Astrocyte (in vitro differentiated cells and primary cell): Measurements from ENCODE around the gene BORCS6. TPM values are rescaled to one million over a fixed set of nuclear protein-coding genes. Genes with fewer than 3 reads are reported as not detected.

Experiments
- DNase-seq: peaks from one replicate; pipeline ENCODE4 v3.0.0-alpha.2; 2010; ENCODE audit warnings: low read depth
- FAIRE-seq: peaks from 2 replicates; lab custom pipeline; 2011; peaks lifted over from hg19 to GRCh38; lab: Jason Lieb, UNC
- H2AFZ ChIP-seq: 2 replicates; pipeline ENCODE4 v1.6.0; 2012; ENCODE audit warnings: low read depth, low read length, inconsistent platforms
- H3K27ac ChIP-seq: 2 replicates; pipeline ENCODE4 v1.5.1; 2011; ENCODE audit warnings: low read depth, low read length, inconsistent platforms
- H3K27me3 ChIP-seq: 2 replicates; pipeline ENCODE4 v1.6.0; 2011; ENCODE audit warnings: low read length, inconsistent platforms; ENCODE audit not compliant: insufficient read depth
- H3K36me3 ChIP-seq: 2 replicates; pipeline ENCODE4 v1.5.1; 2011; ENCODE audit warnings: low read length, inconsistent platforms; ENCODE audit not compliant: insufficient read depth
- H3K4me1 ChIP-seq: 2 replicates; pipeline ENCODE4 v1.5.1; 2011; ENCODE audit warnings: low read length, inconsistent platforms; ENCODE audit not compliant: insufficient read depth
- H3K4me2 ChIP-seq: 2 replicates; pipeline ENCODE4 v1.6.0; 2012; ENCODE audit warnings: low read length, inconsistent platforms
- H3K4me3 ChIP-seq: 2 replicates; pipeline ENCODE4 v1.5.1; 2011; ENCODE audit warnings: low read depth, mild to moderate bottlenecking, low read length, inconsistent platforms; ENCODE audit not compliant: insufficient read depth
- H3K79me2 ChIP-seq: 2 replicates; pipeline ENCODE4 v1.6.0; 2012; ENCODE audit warnings: mild to moderate bottlenecking, low read length, inconsistent platforms; ENCODE audit not compliant: insufficient read depth
- H3K9ac ChIP-seq: 2 replicates; pipeline ENCODE4 v1.6.0; 2012; ENCODE audit warnings: mild to moderate bottlenecking, low read length, inconsistent platforms
- H3K9me3 ChIP-seq: 2 replicates; pipeline ENCODE4 v1.5.1; 2012; ENCODE audit warnings: low read depth, mild to moderate bottlenecking, low read length, inconsistent platforms; ENCODE audit not compliant: insufficient read depth
- H4K20me1 ChIP-seq: 2 replicates; pipeline ENCODE4 v1.6.0; 2012; ENCODE audit warnings: low read length, inconsistent platforms; ENCODE audit not compliant: insufficient read depth
- H3K27ac Mint-ChIP-seq: one replicate; pipeline ENCODE4 v1.8.0; 2021; ENCODE audit warnings: mild to moderate bottlenecking, mixed read lengths; ENCODE audit not compliant: unreplicated experiment
- H3K27me3 Mint-ChIP-seq: one replicate; pipeline ENCODE4 v1.8.0; 2021; ENCODE audit warnings: low read depth, mixed read lengths; ENCODE audit not compliant: unreplicated experiment
- H3K36me3 Mint-ChIP-seq: one replicate; pipeline ENCODE4 v1.8.0; 2021; ENCODE audit warnings: low read depth, mixed read lengths; ENCODE audit not compliant: unreplicated experiment
- H3K4me1 Mint-ChIP-seq: one replicate; pipeline ENCODE4 v1.8.0; 2021; ENCODE audit warnings: low read depth, mixed read lengths; ENCODE audit not compliant: unreplicated experiment
- H3K4me3 Mint-ChIP-seq: one replicate; pipeline ENCODE4 v1.8.0; 2021; ENCODE audit warnings: mild to moderate bottlenecking, moderate library complexity, mixed read lengths; ENCODE audit not compliant: unreplicated experiment
- H3K9me3 Mint-ChIP-seq: one replicate; pipeline ENCODE4 v1.8.0; 2021; ENCODE audit warnings: mild to moderate bottlenecking, mixed read lengths; ENCODE audit not compliant: unreplicated experiment
- CTCF ChIP-seq: IDR thresholded peaks from 2 replicates; pipeline ENCODE4 v1.5.1; 2011; ENCODE audit warnings: low read depth, mild to moderate bottlenecking, inconsistent platforms, low read length, moderate library complexity; ENCODE audit not compliant: insufficient read depth
- EZH2 ChIP-seq: IDR thresholded peaks from 2 replicates; pipeline ENCODE4 v1.6.1; 2012; ENCODE audit warnings: mild to moderate bottlenecking, low read length, inconsistent platforms; ENCODE audit not compliant: insufficient read depth
- total RNA-seq: library from RNA; stranded (reverse); gene quantifications from 2 replicates; pipeline ENCODE4 v1.2.1, GENCODE V29; 2021

Gene BORCS6
- total RNA-seq, 1 donor from 2014 or later = 6.6 TPM

GRCh38 chr17:8151120-8151640 lies 38.8 kb downstream of the BORCS6 start:
- TF ChIP-seq EZH2 = no peak
- no peak for TF ChIP-seq CTCF
- Histone ChIP-seq H3K27ac (peak overlapping the region; percentile 99), H3K79me2 (peaks cover 4% of the 10 kb centered on the region), H3K4me1 (peaks cover 52% of the 10 kb centered on the region), H4K20me1 (peaks cover 17% of the 10 kb centered on the region), H3K9me3 (no peaks in the 10 kb centered on the region), H3K27me3 (no peaks in the 10 kb centered on the region), H3K36me3 (peaks cover 3% of the 10 kb centered on the region), H3K4me2 (peak overlapping the region; percentile 96), H3K9ac (peak overlapping the region; percentile 91), H2AFZ (peak overlapping the region; percentile 65), H3K4me3 (peak overlapping the region; percentile 73)
- Mint-ChIP-seq H3K9me3 (peaks cover 2% of the 10 kb centered on the region), H3K4me1 (peaks cover 19% of the 10 kb centered on the region), H3K27ac (peak overlapping the region; percentile 96), H3K36me3 (peaks cover 19% of the 10 kb centered on the region), H3K4me3 (peak overlapping the region; percentile 97), H3K27me3 (no peaks in the 10 kb centered on the region)
- DNase-seq = peak; percentile 84
- no peak for FAIRE-seq

GRCh38 chr17:8150194-8151119 lies 39.5 kb downstream of the BORCS6 start:
- TF ChIP-seq EZH2 (no peak), CTCF (no peak)
- Mint-ChIP-seq H3K27ac (no peak overlapping the region), H3K9me3 (peaks cover 2% of the 10 kb centered on the region), H3K27me3 (no peaks in the 10 kb centered on the region), H3K4me3 (peak overlapping the region; percentile 54), H3K36me3 (peaks cover 22% of the 10 kb centered on the region), H3K4me1 (peaks cover 19% of the 10 kb centered on the region)
- Histone ChIP-seq H3K27me3 (no peaks in the 10 kb centered on the region), H3K4me1 (peaks cover 45% of the 10 kb centered on the region), H3K4me2 (peak overlapping the region; percentile 96), H3K36me3 (peaks cover 3% of the 10 kb centered on the region), H3K4me3 (peak overlapping the region; percentile 73), H4K20me1 (peaks cover 17% of the 10 kb centered on the region), H3K9me3 (no peaks in the 10 kb centered on the region), H3K27ac (peak overlapping the region; percentile 99), H3K79me2 (peaks cover 4% of the 10 kb centered on the region), H3K9ac (peak overlapping the region; percentile 91), H2AFZ (peak overlapping the region; percentile 65)
- DNase-seq = no peak
- FAIRE-seq = no peak
